Epithelial cell of esophagus (primary cell): ENCODE measurements around the gene PITX2.

Experiments used
- DNase-seq: peaks from one replicate; pipeline ENCODE4 v3.0.0; 2010; ENCODE audit warnings: low read depth
- H3K4me3 ChIP-seq: 2 replicates; pipeline ENCODE4 v1.5.1; 2011; ENCODE audit warnings: mild to moderate bottlenecking, low read length, control low read depth
- TF ChIP-seq, protein P1 (sequence below): IDR thresholded peaks from 2 replicates; pipeline ENCODE4 v1.5.1; 2011; ENCODE audit warnings: low read depth, mild to moderate bottlenecking, low read length, control low read depth, inconsistent platforms; ENCODE audit not compliant: insufficient read depth; ENCODE audit errors: missing control alignments

Gene PITX2

DNA sequence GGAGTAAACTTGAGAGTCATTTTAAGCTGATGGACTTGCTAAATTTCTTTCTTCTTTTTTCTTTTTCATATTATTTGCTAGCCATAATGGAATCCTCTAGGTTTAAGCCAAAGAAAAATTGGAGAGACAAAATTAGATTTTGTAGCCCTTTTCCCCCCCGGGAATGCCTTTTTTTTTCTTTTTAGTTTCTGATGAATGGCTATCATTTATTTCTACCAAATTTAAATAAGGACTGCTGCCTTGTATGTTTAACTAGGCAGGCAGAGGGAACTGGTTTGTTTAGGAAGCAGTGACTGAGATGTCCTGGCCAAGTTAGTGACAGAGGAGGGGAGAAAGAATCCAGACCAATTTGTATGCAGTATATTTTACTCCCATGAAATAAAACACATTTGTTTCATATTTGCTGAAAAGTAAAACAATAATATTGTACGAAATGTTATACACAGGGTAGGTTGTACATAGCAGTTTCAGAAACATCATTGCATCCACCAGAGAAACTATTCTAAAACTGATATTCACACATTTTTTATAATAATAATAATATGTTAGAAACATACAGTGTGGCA is 5.7 kb downstream of the PITX2 start:
- H3K4me3 ChIP-seq, result no peak overlapping the region
- no peak for DNase-seq
- TF ChIP-seq, protein P1, sequence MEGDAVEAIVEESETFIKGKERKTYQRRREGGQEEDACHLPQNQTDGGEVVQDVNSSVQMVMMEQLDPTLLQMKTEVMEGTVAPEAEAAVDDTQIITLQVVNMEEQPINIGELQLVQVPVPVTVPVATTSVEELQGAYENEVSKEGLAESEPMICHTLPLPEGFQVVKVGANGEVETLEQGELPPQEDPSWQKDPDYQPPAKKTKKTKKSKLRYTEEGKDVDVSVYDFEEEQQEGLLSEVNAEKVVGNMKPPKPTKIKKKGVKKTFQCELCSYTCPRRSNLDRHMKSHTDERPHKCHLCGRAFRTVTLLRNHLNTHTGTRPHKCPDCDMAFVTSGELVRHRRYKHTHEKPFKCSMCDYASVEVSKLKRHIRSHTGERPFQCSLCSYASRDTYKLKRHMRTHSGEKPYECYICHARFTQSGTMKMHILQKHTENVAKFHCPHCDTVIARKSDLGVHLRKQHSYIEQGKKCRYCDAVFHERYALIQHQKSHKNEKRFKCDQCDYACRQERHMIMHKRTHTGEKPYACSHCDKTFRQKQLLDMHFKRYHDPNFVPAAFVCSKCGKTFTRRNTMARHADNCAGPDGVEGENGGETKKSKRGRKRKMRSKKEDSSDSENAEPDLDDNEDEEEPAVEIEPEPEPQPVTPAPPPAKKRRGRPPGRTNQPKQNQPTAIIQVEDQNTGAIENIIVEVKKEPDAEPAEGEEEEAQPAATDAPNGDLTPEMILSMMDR, result no peak

DNA sequence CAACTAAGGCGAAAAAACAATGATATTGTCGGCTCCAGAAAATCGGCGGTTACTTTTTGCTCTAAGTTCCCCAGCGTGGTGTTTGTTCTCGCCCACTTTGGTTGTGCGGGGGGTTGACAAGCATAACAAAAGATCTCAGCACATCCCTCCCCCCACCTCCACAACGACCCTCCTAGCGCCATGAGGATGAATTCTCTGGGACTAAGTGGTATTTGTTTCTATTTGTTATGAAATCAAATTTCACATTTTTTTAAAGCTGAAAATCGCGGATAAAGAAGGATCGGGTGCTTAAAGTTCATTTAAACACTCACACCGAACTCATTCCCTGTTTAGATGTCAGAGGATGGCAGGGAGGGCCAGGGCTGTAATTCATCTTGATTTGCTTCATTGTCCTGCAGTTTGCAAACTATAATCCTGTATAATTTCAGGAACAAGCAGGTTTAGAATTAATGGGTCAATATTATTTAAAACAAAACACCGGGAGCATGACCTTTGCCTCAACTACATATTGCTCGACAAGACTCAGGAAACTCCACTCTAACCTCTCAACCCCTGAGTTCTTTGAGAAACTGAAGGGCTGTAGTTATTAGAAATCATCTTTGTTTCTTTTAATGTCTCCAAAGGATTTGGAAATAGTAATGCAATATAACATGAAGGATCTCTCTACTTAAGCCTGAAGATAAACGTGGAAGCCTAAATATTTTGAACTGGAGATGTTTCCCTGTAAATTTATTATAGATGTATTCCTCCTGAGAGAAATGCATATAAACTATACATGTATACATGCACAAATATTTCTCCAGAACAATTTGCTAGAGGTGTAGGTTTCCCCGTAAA is 6.4 kb downstream of the PITX2 start:
- no peak for DNase-seq
- no peak overlapping the region for H3K4me3 ChIP-seq
- TF ChIP-seq, protein P1, result no peak

DNA sequence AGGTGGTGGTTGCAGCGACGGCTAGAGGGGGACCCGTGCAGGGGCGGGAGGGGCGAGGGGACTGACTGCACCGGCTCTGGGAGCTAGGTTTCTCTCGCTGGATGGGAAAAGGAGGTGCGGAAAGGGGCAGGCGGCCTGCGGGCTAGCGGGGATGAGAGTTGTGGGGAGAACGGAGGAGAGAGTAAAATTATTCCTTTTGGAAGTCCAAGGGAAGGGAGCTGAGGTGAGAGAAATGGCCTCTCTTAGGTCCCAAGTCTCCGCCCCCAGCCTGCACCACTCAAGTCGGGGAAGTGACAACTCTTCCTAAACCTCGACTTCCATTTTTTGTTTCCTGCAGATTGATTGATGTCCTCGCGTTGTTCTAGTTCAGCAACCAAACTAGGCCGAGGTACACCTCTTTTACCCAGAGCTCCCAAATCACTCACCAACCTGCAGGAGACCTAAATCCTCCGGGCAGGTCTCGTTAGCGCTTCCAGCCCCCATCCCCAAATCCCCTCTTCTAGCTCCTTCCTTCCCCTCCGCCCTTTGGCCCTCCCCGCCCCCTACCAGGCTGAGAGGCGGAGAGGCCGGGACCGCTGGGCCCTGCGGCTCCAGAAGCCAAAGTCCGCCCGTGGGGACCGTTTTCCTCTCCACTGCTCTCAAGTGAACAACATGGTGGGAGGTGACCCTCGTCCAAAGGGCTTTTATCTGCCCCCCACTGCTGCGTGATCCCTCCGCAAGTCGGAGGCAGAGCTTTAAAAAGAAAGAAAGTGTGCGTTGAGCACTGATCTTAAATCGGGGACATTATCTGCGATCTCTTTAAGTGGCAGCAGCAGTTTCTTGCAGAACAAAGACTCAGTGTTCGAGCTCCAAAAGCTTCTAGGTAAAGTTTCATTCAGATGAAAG is 7.3 kb downstream of the PITX2 start:
- no peak overlapping the region for H3K4me3 ChIP-seq
- TF ChIP-seq, protein P1, result no peak
- DNase-seq, result no peak

DNA sequence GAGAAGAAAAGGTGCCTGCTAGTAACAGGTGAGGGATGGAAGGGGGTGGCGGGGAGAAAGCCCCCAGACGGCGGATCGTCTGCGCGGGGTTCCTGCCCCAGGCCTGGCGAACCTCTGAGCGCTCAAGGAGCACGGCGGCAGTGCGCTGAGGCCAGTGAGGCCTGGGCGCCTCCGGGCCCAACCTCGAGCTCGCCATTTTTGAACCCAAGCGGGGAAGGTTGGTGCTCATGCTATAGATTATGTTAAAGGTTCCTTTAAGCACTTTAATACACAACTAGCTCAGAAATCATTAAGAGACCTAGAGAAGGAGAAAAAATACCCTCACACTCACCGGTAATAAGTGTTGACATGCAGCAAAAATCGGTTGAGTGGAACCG is 7.9 kb downstream of the PITX2 start:
- no peak overlapping the region for H3K4me3 ChIP-seq
- TF ChIP-seq, protein P1, result no peak
- DNase-seq, result no peak

DNA sequence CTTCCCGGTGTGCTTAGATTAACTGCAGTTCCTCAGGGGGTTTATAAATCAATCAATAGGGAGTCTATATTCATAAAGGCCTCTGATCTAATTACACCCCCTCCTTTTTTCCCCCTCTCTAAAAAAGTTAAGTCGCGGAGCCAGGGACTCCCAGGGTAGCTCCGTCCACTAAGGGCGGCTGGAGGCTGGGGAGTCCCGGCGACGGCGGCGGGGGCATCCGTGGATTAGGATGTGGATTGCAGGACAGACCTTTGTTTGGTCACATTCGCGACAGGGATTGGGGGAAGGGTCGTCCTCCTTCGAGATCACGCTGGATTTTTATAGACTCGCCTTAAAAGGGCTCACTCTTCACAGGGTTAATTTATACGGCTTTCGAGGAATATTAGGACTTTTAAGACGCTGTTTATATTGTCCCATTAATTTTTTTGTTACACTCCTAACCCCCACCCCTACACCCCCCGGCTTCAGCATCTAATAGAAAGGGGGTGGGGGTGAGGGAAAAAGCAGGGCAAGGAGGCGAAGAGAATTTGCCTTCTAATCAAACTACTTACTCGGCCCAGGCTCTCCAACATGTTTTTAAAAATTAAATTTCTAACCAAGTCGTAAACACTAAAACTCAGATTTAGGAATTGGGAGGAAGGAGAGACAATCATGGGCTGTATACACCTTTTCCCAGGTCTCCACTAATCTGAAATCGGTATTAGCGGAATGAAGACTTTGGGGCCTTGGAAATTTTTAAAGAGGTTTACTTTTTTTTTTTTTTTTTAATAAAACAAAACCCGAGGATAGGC is 8.5 kb downstream of the PITX2 start:
- TF ChIP-seq, protein P1, result no peak
- H3K4me3 ChIP-seq, result no peak overlapping the region
- no peak for DNase-seq

DNA sequence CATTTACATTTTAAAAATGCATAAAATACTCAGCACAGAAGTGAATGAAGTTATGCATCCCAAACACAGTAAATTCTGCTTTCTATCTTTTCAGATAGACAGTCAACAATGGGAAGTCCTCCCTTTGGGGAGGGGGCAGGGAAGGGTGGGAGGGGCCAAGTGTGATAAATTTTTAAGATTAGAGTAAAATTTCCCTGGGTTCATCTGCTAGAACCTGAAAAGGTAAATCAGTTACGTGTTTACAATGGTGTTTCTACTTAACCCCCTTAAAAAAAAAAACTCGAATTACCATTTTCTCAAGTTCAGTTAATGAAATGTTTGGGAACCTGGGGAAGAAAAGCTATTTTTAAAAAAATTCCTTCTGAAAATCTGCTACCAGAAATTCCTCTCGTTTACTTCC is 9.1 kb downstream of the PITX2 start:
- DNase-seq, result no peak
- H3K4me3 ChIP-seq, result no peak overlapping the region
- TF ChIP-seq, protein P1, result no peak
